HepG2 (cell line): ENCODE results near the gene CDH23. TPM values are rescaled to one million over a fixed set of nuclear protein-coding genes. Genes with fewer than 3 reads are reported as not detected.

ENCODE experiments used
- EHMT2 ChIP-seq: fragments of 200-600 bp; sonication (generic); IDR thresholded peaks from 2 replicates; pipeline ENCODE4 v1.7.0; 2017; ENCODE audit warnings: antibody characterized with exemption, low read depth, low read length, borderline replicate concordance
- FOXM1 ChIP-seq: sonication (generic); formaldehyde crosslinking; IDR thresholded peaks from 2 replicates; pipeline ENCODE4 v1.5.0; 2020; ENCODE audit warnings: missing genetic modification reagents
- GABPB1 ChIP-seq: IDR thresholded peaks from 2 replicates; pipeline ENCODE4 v1.6.1; 2016; ENCODE audit warnings: mild to moderate bottlenecking, missing genetic modification reagents, moderate library complexity, missing compliant biosample characterization
- HNF4A ChIP-seq: sonication (generic); formaldehyde crosslinking; IDR thresholded peaks from 2 replicates; pipeline ENCODE4 v1.4.0; 2020; ENCODE audit warnings: missing genetic modification reagents
- PAXIP1 ChIP-seq: sonication (generic); formaldehyde crosslinking; conservative IDR thresholded peaks from 2 replicates; pipeline ENCODE4 v1.4.0; 2020; ENCODE audit warnings: mild to moderate bottlenecking, missing genetic modification reagents, moderate library complexity
- PPARG ChIP-seq: conservative IDR thresholded peaks from 2 replicates; pipeline ENCODE4 v1.6.1; 2016; ENCODE audit warnings: missing biosample characterization, missing genetic modification reagents
- TCF7 ChIP-seq: sonication (generic); IDR thresholded peaks from 2 replicates; pipeline ENCODE4 v1.6.1; 2016; ENCODE audit warnings: antibody characterized with exemption, low read depth
- THRA ChIP-seq: sonication (generic); formaldehyde crosslinking; IDR thresholded peaks from 2 replicates; pipeline ENCODE4 v1.4.0; 2020; ENCODE audit warnings: missing genetic modification reagents, borderline replicate concordance
- ZNF563 ChIP-seq: sonication (generic); formaldehyde crosslinking; IDR thresholded peaks from 2 replicates; pipeline ENCODE4 v1.8.0; 2022; ENCODE audit warnings: mild to moderate bottlenecking, moderate library complexity, missing genetic modification reagents
- ZNF792 ChIP-seq: IDR thresholded peaks from 2 replicates; pipeline ENCODE4 v1.6.1; 2016
- polyA plus RNA-seq, 8 experiments: library from polyadenylated mRNA; depleted of rRNA in 3 of 8; stranded (reverse) in 7 of 8; unstranded in 1 of 8; fragments of >200 nt; fragmentation: Illumina TruSeq in 4 of 8; extraction: Trizol in 4 of 8; gene quantifications; 2 replicates each; pipeline versions ENCODE4 v1.2.1 to v1.2.3, GENCODE V29; 2011 to 2016; ENCODE audit warnings: low read depth in 4 of 8, missing spikeins in 1 of 8, mixed read lengths in 1 of 8; ENCODE audit not compliant: insufficient read depth in 1 of 8
- total RNA-seq, 5 experiments: library from RNA; depleted of rRNA; stranded (reverse); fragments of >200 nt; fragmentation: Illumina TruSeq; extraction: Trizol; gene quantifications; 2 replicates each; pipeline ENCODE4 v1.2.3, GENCODE V29; 2016; ENCODE audit warnings: low read depth in 1 of 5

CDH23 gene
- total and polyA plus RNA-seq, 2 of the 13 experiments (the other 11 are each of a cell fraction or from before 2014, with no cell fraction given) = 0.13 TPM; not detected in 1

- TF ChIP-seq PAXIP1 (CRISPR knock-in tag) (0 out of 2 replicates have a peak, but pooled peaks have one; percentile 15), EHMT2 (peak; percentile 40; the same call in 1 of the 2 replicates), ZNF792 (CRISPR knock-in tag) (peak; percentile 68; the same call in 1 of the 2 replicates), PPARG (CRISPR knock-in tag) (peak; percentile 55; the same call in 1 of the 2 replicates), HNF4A (CRISPR knock-in tag) (peak; percentile 71), ZNF563 (0 out of 2 replicates have a peak, but pooled peaks have one; percentile 36), GABPB1 (CRISPR knock-in tag) (no peak), THRA (CRISPR knock-in tag) (0 out of 2 replicates have a peak, but pooled peaks have one; percentile 34), TCF7 (0 out of 2 replicates have a peak, but pooled peaks have one; percentile 17), FOXM1 (CRISPR knock-in tag) (no peak)
- TF ChIP-seq, all 625 proteins: peak for 21
These were observed 356.6 kb downstream of the CDH23 start (continued) for GRCh38 chr10:71753091-71753959.
